Activated T-helper 2 cell treated with anti-CD3 and anti-CD28 coated beads, Interferon-gamma antibody, Interleukin-2, Interleukin-4, amounts not matched to agents 10 μg/mL and 5 μg/mL and 100 μg/mL, durations not matched to agents 14 hours and 24 hours and 36 hours (primary cell): ENCODE measurements around the gene FSIP1. TPM values are rescaled to one million over a fixed set of nuclear protein-coding genes. Genes with fewer than 3 reads are reported as not detected.

Source experiments
- DNase-seq: peaks from one replicate; pipeline ENCODE4 v3.0.0; 2021; ENCODE audit warnings: low spot score
- H3K27ac Mint-ChIP-seq: one replicate; pipeline ENCODE4 v1.8.0; 2021; ENCODE audit warnings: mixed read lengths
- H3K27me3 Mint-ChIP-seq: one replicate; pipeline ENCODE4 v1.8.0; 2021; ENCODE audit warnings: low read depth, mixed read lengths
- H3K36me3 Mint-ChIP-seq: one replicate; pipeline ENCODE4 v1.8.0; 2021; ENCODE audit warnings: low read depth, mixed read lengths
- H3K4me1 Mint-ChIP-seq: one replicate; pipeline ENCODE4 v1.8.0; 2021; ENCODE audit warnings: low read depth, mixed read lengths
- H3K4me3 Mint-ChIP-seq: one replicate; pipeline ENCODE4 v1.8.0; 2021; ENCODE audit warnings: low read depth, mild to moderate bottlenecking, moderate library complexity, mixed read lengths
- H3K9me3 Mint-ChIP-seq: one replicate; pipeline ENCODE4 v1.8.0; 2021; ENCODE audit warnings: mixed read lengths
- intact Hi-C: fragments of 100-400 bp; cut with micrococcal nuclease; formaldehyde crosslinking; loops from one replicate; pipeline ENCODE4 v1.15.1; 2023
- total RNA-seq: library from RNA; stranded (reverse); gene quantifications from 2 replicates; pipeline ENCODE4 v1.2.3, GENCODE V29; 2022

Gene FSIP1
- total RNA-seq, 1 donor from 2014 or later, result 0.14 TPM

DNA sequence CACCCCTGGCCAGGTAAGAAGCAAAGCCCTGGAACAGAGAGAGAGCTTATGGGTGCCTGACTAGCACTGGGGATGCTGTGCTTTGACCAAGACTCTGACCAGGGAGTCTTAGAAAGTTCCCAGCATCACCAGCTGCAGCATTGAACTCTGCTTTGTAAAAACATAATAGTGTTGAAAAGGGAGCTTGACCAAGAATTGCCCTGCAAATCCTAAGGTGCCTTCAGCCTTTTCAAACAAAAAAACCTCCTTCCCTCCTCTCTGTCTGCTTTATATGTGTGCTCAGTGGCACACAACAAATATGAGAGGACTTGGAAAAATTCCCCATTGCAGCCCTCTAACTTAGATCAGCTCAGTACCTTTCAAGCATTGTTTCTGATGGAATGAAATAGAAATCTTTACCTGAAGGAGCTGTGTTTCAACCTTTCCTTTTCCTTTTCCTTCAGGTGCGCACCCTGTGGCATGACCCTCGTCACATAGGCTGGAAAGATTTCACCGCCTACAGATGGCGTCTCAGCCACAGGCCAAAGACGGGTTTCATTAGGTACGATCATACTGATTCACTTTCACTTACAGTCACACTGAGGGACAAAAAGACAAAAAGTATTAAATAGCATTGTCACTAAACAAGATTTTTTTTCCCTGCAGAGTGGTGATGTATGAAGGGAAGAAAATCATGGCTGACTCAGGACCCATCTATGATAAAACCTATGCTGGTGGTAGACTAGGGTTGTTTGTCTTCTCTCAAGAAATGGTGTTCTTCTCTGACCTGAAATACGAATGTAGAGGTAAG, 188.8 kb downstream of the FSIP1 start:
- Mint-ChIP-seq H3K27me3 (peaks cover 23% of the 10 kb centered on the region), H3K4me3 (no peak overlapping the region), H3K27ac (no peak overlapping the region), H3K36me3 (no peaks in the 10 kb centered on the region), H3K4me1 (peaks cover 6% of the 10 kb centered on the region), H3K9me3 (no peaks in the 10 kb centered on the region)
- no peak for DNase-seq
- intact Hi-C loops, result no loop called here

DNA sequence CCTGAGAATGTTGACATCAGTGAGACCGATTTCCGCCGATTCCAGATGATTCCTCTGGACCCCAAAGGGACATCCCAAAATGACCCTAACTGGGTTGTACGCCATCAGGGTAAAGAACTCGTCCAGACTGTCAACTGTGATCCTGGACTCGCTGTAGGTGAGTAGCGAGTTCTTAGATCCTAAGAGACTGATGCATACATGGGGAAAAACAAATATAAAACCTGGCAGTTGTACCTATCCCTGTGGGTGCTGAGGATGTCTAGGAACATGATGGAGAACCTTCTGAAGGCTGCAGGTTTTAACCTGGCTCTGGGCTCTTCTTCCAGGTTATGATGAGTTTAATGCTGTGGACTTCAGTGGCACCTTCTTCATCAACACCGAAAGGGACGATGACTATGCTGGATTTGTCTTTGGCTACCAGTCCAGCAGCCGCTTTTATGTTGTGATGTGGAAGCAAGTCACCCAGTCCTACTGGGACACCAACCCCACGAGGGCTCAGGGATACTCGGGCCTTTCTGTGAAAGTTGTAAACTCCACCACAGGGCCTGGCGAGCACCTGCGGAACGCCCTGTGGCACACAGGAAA, 189.5 kb downstream of the FSIP1 start:
- peaks cover 6% of the 10 kb centered on the region for H3K4me1 Mint-ChIP-seq
- H3K9me3 Mint-ChIP-seq, result no peaks in the 10 kb centered on the region
- intact Hi-C loops, result no loop called here
- H3K4me3 Mint-ChIP-seq, result no peak overlapping the region
- H3K36me3 Mint-ChIP-seq, result no peaks in the 10 kb centered on the region
- no peak for DNase-seq
- H3K27me3 Mint-ChIP-seq, result peaks cover 23% of the 10 kb centered on the region
- no peak overlapping the region for H3K27ac Mint-ChIP-seq

DNA sequence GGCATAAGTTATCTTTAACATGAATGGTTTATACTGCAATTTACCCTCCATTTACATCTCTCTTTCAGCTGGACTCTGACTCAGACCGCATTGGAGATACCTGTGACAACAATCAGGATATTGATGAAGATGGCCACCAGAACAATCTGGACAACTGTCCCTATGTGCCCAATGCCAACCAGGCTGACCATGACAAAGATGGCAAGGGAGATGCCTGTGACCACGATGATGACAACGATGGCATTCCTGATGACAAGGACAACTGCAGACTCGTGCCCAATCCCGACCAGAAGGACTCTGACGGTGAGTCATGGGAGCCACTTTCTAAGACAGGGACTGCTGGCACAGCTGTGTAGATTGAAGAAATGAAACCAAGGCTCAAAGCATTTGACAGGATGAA, 190.1 kb downstream of the FSIP1 start:
- Mint-ChIP-seq H3K9me3 (no peaks in the 10 kb centered on the region), H3K27me3 (peaks cover 18% of the 10 kb centered on the region), H3K4me3 (no peak overlapping the region), H3K36me3 (no peaks in the 10 kb centered on the region), H3K27ac (no peak overlapping the region), H3K4me1 (peaks cover 6% of the 10 kb centered on the region)
- no peak for DNase-seq
- intact Hi-C loops, result no loop called here

DNA sequence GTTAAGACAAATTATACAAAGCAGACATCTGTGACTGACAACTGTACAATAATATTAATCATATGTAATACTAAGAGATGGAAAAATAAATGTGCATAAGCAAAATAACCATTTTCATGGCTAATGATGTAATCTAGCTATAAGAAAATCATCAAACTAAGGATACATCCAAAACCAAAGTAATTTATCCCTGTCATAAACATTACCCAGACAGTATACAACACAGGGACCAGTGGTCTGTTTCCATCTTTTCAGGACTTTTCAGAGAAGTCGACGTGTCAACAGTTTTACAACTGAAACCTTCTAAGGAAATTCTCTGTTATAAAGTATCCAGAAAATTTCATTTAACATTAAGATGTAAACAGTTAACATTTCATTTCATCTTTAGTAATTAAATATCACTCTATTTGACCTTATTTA, 190.7 kb downstream of the FSIP1 start:
- H3K4me3 Mint-ChIP-seq, result no peak overlapping the region
- peaks cover 6% of the 10 kb centered on the region for H3K4me1 Mint-ChIP-seq
- no peak overlapping the region for H3K27ac Mint-ChIP-seq
- no peaks in the 10 kb centered on the region for H3K9me3 Mint-ChIP-seq
- no peaks in the 10 kb centered on the region for H3K36me3 Mint-ChIP-seq
- DNase-seq, result no peak
- H3K27me3 Mint-ChIP-seq, result peaks cover 18% of the 10 kb centered on the region
- intact Hi-C loops, result no loop called here

DNA sequence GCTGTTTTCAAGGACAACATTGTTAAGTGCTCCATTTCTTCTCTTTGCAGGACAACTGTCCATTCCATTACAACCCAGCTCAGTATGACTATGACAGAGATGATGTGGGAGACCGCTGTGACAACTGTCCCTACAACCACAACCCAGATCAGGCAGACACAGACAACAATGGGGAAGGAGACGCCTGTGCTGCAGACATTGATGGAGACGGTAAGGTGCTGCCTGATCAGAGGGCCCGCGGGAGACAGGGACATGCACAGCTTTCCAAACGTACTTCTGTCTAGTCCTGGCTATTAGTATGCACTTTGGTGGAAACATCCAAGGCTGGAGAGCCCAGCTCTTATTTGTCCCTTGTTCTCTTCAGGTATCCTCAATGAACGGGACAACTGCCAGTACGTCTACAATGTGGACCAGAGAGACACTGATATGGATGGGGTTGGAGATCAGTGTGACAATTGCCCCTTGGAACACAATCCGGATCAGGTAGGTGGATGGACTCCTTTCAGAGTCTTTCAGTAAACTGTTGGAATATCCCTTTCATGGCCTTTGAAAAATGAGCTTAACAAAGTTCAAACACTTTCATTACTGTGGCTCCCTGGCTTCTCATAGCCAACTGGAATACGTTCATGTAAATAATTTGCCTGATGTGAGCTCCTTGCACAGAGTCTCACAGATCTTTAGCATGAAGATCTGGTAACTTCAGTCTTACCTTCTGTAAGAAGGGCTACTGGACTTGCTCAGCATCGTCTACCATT, 191.3 kb downstream of the FSIP1 start:
- H3K27me3 Mint-ChIP-seq, result peaks cover 18% of the 10 kb centered on the region
- H3K4me1 Mint-ChIP-seq, result peaks cover 6% of the 10 kb centered on the region
- intact Hi-C loops, result no loop called here
- H3K9me3 Mint-ChIP-seq, result no peaks in the 10 kb centered on the region
- H3K27ac Mint-ChIP-seq, result no peak overlapping the region
- no peaks in the 10 kb centered on the region for H3K36me3 Mint-ChIP-seq
- H3K4me3 Mint-ChIP-seq, result no peak overlapping the region
- DNase-seq, result no peak

DNA sequence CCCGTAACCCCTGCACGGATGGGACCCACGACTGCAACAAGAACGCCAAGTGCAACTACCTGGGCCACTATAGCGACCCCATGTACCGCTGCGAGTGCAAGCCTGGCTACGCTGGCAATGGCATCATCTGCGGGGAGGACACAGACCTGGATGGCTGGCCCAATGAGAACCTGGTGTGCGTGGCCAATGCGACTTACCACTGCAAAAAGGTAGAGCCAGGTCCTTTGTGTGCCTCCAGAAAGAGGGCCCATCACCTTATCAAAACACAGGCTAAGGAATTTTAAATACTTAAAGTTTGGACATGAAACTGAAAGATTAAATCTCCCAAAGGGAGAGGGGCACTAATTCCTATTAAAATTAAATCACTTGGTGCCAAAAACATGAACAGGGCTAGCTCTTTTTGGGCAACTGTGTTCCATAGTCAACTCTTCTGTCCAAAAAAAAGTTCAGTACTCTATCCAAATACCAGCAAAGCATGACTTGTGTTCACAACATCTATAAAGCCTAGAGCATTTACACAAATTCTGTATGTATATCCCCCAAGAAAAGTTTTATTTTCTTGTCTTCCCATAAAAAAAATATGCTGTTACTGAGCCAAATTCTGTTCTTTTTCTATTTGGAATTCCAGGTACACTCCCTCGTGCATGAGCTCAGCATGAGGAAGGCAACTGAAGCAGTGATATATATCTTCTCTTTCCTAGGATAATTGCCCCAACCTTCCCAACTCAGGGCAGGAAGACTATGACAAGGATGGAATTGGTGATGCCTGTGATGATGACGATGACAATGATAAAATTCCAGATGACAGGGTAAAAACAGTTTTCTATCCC, 192.6 kb downstream of the FSIP1 start:
- H3K4me3 Mint-ChIP-seq, result no peak overlapping the region
- H3K36me3 Mint-ChIP-seq, result no peaks in the 10 kb centered on the region
- intact Hi-C loops, result no loop called here
- peaks cover 20% of the 10 kb centered on the region for H3K27me3 Mint-ChIP-seq
- no peak for DNase-seq
- no peaks in the 10 kb centered on the region for H3K9me3 Mint-ChIP-seq
- peaks cover 8% of the 10 kb centered on the region for H3K4me1 Mint-ChIP-seq
- no peak overlapping the region for H3K27ac Mint-ChIP-seq

DNA sequence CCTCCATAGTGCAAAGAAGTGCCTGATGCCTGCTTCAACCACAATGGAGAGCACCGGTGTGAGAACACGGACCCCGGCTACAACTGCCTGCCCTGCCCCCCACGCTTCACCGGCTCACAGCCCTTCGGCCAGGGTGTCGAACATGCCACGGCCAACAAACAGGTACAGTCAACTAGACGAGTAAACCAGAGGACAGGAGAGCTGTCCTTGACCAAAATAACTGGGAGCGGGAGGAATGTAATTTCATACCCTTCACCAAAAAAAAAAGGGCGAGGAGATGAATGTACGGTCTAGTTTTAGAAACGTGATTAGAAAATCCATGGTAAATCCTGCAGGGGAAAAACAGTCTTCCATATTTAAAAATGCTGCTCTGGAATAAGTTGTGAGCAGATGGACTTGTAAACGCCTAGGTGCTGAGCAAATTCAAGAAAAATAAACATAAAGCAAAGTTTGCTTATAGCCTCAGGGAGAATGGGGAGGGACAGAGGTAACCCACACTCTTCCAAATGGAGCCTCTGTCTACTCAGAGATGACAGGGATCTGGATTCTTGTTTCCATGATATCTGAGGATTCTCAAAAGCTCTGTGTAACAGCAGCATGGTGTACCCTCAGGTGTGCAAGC, 193.3 kb downstream of the FSIP1 start:
- H3K27ac Mint-ChIP-seq, result no peak overlapping the region
- no peak for DNase-seq
- no peak overlapping the region for H3K4me3 Mint-ChIP-seq
- intact Hi-C loops, result no loop called here
- no peaks in the 10 kb centered on the region for H3K9me3 Mint-ChIP-seq
- peaks cover 21% of the 10 kb centered on the region for H3K27me3 Mint-ChIP-seq
- H3K4me1 Mint-ChIP-seq, result peaks cover 7% of the 10 kb centered on the region
- no peaks in the 10 kb centered on the region for H3K36me3 Mint-ChIP-seq

DNA sequence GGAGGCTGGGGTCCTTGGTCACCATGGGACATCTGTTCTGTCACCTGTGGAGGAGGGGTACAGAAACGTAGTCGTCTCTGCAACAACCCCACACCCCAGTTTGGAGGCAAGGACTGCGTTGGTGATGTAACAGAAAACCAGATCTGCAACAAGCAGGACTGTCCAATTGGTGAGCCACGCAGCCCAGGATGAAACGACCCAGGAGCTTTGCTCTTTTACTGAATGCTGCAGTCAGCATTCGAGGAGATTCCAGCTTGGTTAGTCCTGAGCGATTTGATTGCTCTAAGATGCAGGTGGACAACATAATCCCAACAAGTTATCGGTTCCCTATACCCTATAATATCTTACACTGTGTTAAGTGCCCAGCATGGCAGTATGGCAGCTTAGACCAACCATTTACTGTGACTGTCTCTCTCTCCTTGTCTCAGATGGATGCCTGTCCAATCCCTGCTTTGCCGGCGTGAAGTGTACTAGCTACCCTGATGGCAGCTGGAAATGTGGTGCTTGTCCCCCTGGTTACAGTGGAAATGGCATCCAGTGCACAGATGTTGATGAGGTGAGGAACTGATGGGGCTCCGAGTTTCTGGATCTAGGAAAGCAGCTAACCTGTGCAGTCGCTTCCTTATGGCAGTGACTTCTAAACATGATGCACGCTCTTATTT, 194.0 kb downstream of the FSIP1 start:
- no peak overlapping the region for H3K4me3 Mint-ChIP-seq
- peaks cover 2% of the 10 kb centered on the region for H3K4me1 Mint-ChIP-seq
- DNase-seq, result no peak
- H3K27ac Mint-ChIP-seq, result no peak overlapping the region
- H3K36me3 Mint-ChIP-seq, result no peaks in the 10 kb centered on the region
- H3K27me3 Mint-ChIP-seq, result peaks cover 21% of the 10 kb centered on the region
- H3K9me3 Mint-ChIP-seq, result no peaks in the 10 kb centered on the region
- intact Hi-C loops, result no loop called here

DNA sequence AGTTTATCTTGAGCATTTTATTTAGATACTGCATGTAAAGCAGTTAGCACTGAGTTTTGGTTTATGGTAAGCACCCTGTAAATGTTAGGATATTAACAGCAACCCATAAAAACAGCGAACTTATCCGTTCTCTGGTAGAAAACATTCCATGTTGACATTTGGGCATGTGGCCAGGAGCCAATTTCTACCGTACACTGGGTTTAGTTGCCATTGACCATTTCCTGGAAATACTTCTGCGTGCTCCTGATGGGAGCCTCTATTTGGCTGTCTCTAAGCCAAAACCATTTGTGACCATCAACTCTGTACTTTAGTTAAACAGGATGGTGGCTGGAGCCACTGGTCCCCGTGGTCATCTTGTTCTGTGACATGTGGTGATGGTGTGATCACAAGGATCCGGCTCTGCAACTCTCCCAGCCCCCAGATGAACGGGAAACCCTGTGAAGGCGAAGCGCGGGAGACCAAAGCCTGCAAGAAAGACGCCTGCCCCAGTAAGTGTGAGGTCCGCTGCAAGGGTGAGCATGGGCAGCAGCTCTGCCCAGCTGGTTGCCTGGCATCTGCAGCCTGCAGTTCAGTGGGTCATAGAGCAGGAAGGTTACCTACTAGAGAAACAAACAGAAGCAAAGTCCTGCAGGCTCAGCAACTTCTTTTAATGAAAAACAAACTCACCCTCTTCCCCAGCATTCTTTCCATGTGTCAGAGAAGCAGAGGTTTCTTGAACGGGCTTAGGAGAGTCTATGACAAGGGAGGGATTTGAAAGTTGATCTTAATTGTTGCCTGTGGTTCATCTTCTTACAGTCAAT, 194.7 kb downstream of the FSIP1 start:
- Mint-ChIP-seq H3K4me3 (no peak overlapping the region), H3K9me3 (no peaks in the 10 kb centered on the region), H3K36me3 (no peaks in the 10 kb centered on the region), H3K27me3 (peaks cover 22% of the 10 kb centered on the region), H3K4me1 (peaks cover 2% of the 10 kb centered on the region), H3K27ac (no peak overlapping the region)
- intact Hi-C loops, result no loop called here
- DNase-seq, result no peak

DNA sequence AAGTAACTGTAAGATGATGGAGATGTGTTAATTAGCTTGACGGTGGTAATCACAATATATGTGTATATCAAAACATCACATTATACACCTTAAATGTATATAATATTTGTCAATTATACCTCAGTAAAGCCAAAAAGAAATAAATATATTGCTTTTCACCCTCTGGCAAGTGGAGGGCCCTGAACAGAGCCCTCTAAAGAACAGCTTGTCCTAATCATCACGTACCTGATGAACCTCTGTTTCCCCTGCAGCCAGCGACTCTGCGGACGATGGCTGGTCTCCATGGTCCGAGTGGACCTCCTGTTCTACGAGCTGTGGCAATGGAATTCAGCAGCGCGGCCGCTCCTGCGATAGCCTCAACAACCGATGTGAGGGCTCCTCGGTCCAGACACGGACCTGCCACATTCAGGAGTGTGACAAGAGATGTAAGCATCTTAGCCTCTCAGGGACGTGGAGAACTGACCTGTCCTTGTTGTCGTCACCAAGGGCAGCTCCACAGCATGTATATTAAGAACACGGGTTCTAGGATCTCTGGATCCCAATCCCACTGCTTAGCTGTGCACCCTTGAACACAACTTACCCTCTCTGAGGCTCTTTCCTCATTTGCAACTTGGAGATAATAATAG, 195.4 kb downstream of the FSIP1 start:
- intact Hi-C loops, result no loop called here
- H3K4me1 Mint-ChIP-seq, result peaks cover 2% of the 10 kb centered on the region
- H3K27me3 Mint-ChIP-seq, result peaks cover 27% of the 10 kb centered on the region
- no peaks in the 10 kb centered on the region for H3K9me3 Mint-ChIP-seq
- DNase-seq, result no peak
- no peak overlapping the region for H3K27ac Mint-ChIP-seq
- no peak overlapping the region for H3K4me3 Mint-ChIP-seq
- H3K36me3 Mint-ChIP-seq, result no peaks in the 10 kb centered on the region
